HepG2 (cell line): ENCODE data around the gene HABP2.

Experiments
- CEBPZ ChIP-seq: IDR thresholded peaks from 2 replicates; pipeline ENCODE4 v1.6.1; 2012; ENCODE audit warnings: low read length, improper control_type of control experiment
- DMAP1 ChIP-seq: IDR thresholded peaks from 2 replicates; pipeline ENCODE4 v1.6.1; 2016
- EEA1 ChIP-seq: sonication (generic); formaldehyde crosslinking; IDR thresholded peaks from 2 replicates; pipeline ENCODE4 v1.5.1; 2020; ENCODE audit warnings: mild to moderate bottlenecking, missing genetic modification reagents, borderline replicate concordance
- MBD4 ChIP-seq: IDR thresholded peaks from 2 replicates; pipeline ENCODE4 v1.6.1; 2012; ENCODE audit warnings: low read length, inconsistent platforms, borderline replicate concordance
- SMAD1 ChIP-seq: sonication (generic); formaldehyde crosslinking; IDR thresholded peaks from 2 replicates; pipeline ENCODE4 v1.4.0; 2020; ENCODE audit warnings: missing genetic modification reagents, low read depth, mild to moderate bottlenecking, borderline replicate concordance
- TRIM24 ChIP-seq: sonication (generic); formaldehyde crosslinking; IDR thresholded peaks from 2 replicates; pipeline ENCODE4 v1.8.0; 2022; ENCODE audit warnings: mild to moderate bottlenecking, missing genetic modification reagents
- U2AF1 ChIP-seq: fragments of 200-400 bp; formaldehyde crosslinking; optimal IDR thresholded peaks from 2 replicates; pipeline ENCODE3; 2017; ENCODE audit warnings: mild to moderate bottlenecking, low read depth, low read length
- ZNF329 ChIP-seq: sonication (generic); formaldehyde crosslinking; IDR thresholded peaks from 2 replicates; pipeline ENCODE4 v1.9.0; 2021; ENCODE audit warnings: low read depth, mild to moderate bottlenecking, missing genetic modification reagents
- TF ChIP-seq, protein P1 (sequence below): IDR thresholded peaks from 2 replicates; pipeline ENCODE4 v1.6.1; 2016
- TF ChIP-seq, protein P2 (sequence below): sonication (generic); formaldehyde crosslinking; IDR thresholded peaks from 2 replicates; pipeline ENCODE4 v1.8.0; 2022; ENCODE audit warnings: missing genetic modification reagents, mild to moderate bottlenecking, inconsistent platforms, borderline replicate concordance
- TF ChIP-seq, protein P3 (sequence below): sonication (generic); formaldehyde crosslinking; IDR thresholded peaks from 2 replicates; pipeline ENCODE4 v1.5.0; 2020; ENCODE audit warnings: mild to moderate bottlenecking, low read depth, missing genetic modification reagents, borderline replicate concordance

DNA sequence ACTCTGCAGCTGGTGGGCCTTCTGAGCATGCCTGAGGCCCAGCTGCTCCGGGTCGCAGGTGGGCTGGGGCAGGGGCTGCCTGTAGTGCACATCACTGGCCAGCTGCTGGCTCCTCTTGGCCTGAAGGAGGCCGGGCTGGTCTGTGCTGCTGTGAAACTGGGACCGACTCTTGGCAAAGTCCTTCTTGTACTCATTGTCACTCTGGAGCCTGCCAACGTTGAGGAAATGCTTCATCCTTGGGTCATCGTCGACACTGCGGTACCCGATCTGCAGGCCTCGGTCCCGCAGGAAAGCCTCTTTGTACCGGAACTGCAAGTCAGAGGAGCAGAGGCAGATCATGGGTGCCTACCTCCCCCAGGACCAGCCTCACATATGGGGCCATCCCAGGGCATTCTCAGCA, 37.7 kb downstream of the HABP2 start:
- no peak for TF ChIP-seq TRIM24 (CRISPR knock-in tag)
- TF ChIP-seq, protein P1, sequence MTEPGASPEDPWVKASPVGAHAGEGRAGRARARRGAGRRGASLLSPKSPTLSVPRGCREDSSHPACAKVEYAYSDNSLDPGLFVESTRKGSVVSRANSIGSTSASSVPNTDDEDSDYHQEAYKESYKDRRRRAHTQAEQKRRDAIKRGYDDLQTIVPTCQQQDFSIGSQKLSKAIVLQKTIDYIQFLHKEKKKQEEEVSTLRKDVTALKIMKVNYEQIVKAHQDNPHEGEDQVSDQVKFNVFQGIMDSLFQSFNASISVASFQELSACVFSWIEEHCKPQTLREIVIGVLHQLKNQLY (CRISPR knock-in tag) = no peak
- TF ChIP-seq DMAP1 (CRISPR knock-in tag) = no peak
- TF ChIP-seq ZNF329 (CRISPR knock-in tag) = no peak
- TF ChIP-seq SMAD1 (CRISPR knock-in tag) = no peak
- TF ChIP-seq, protein P2, sequence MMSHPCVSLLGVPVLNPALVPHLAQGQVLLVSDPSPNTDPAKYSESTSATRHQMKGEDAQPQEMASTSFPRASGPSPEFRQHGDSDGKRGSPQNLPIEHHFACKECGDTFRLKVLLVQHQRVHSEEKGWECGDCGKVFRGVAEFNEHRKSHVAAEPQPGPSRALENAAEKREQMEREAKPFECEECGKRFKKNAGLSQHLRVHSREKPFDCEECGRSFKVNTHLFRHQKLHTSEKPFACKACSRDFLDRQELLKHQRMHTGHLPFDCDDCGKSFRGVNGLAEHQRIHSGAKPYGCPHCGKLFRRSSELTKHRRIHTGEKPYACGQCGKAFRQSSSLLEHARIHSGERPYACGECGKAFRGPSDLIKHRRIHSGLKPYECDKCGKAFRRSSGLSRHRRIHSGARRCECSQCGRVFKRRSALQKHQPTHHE (CRISPR knock-in tag) = no peak
- no peak for TF ChIP-seq MBD4
- TF ChIP-seq EEA1 (CRISPR knock-in tag) = no peak
- TF ChIP-seq, protein P3, sequence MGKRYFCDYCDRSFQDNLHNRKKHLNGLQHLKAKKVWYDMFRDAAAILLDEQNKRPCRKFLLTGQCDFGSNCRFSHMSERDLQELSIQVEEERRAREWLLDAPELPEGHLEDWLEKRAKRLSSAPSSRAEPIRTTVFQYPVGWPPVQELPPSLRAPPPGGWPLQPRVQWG (CRISPR knock-in tag) = no peak
- no peak for TF ChIP-seq U2AF1
- no peak for TF ChIP-seq CEBPZ
